AG10803 (cell line): Measurements from ENCODE around the gene CHN2.

Experiments
- DNase-seq: peaks from one replicate; pipeline ENCODE4 v3.0.0; 2010; ENCODE audit warnings: low read depth
- H3K4me3 ChIP-seq: 2 replicates; pipeline ENCODE4 v1.5.1; 2011; ENCODE audit warnings: mild to moderate bottlenecking, low read length, control low read depth
- TF ChIP-seq, protein P1 (sequence below): conservative IDR thresholded peaks from 2 replicates; pipeline ENCODE4 v1.5.1; 2011; ENCODE audit warnings: mild to moderate bottlenecking, low read length, control low read depth, inconsistent platforms

Gene CHN2

DNA sequence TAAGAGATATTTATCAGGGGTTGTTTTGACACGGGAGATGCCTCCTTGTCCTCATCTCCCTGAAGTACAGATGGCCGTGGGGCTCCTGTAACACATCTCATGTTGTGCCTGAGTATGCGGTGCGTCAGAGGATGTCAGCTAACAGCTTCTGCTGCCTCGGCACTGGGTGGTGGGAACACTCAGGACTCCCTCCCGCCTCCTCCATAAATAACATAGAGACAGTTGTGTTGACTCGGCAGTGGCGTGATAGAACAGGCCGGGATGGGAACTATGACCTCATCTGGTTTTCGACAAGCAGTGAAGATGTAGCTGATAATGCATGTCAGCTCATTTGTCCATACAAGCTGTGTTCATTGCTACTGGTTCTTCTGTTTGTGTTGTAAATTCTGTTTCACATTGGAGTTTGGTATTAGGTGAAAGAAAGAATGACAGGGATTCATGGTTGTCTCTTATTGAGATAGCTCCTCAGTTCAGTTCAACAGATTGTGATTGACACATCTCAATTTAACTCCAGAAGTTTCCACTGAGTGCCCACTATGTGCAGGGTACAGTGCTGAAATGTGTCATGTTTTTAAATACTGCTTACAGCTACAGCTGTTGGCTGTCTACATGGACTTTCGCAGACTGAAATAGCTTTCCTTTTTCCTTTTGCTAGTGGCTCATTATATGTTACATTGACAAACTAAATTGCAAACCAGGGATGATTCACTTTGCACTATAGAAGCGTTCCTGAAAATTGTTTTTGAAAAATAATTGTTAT lies 87.4 kb downstream of the CHN2 start:
- H3K4me3 ChIP-seq = no peak overlapping the region
- no peak for DNase-seq
- TF ChIP-seq, protein P1, sequence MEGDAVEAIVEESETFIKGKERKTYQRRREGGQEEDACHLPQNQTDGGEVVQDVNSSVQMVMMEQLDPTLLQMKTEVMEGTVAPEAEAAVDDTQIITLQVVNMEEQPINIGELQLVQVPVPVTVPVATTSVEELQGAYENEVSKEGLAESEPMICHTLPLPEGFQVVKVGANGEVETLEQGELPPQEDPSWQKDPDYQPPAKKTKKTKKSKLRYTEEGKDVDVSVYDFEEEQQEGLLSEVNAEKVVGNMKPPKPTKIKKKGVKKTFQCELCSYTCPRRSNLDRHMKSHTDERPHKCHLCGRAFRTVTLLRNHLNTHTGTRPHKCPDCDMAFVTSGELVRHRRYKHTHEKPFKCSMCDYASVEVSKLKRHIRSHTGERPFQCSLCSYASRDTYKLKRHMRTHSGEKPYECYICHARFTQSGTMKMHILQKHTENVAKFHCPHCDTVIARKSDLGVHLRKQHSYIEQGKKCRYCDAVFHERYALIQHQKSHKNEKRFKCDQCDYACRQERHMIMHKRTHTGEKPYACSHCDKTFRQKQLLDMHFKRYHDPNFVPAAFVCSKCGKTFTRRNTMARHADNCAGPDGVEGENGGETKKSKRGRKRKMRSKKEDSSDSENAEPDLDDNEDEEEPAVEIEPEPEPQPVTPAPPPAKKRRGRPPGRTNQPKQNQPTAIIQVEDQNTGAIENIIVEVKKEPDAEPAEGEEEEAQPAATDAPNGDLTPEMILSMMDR = no peak

- no peak overlapping the region for H3K4me3 ChIP-seq
- no peak for DNase-seq
- TF ChIP-seq, protein P1 = no peak
Observed at GRCh38 chr7:29282819-29283414, 88.3 kb downstream of the CHN2 start.

- no peak overlapping the region for H3K4me3 ChIP-seq
- no peak for DNase-seq
- TF ChIP-seq, protein P1 = no peak
Observed at GRCh38 chr7:29284696-29285443, 90.3 kb downstream of the CHN2 start.

- DNase-seq = peak; percentile 83
- no peak overlapping the region for H3K4me3 ChIP-seq
- TF ChIP-seq, protein P1 = no peak
Observed at GRCh38 chr7:29285444-29285793, 90.8 kb downstream of the CHN2 start.

DNA sequence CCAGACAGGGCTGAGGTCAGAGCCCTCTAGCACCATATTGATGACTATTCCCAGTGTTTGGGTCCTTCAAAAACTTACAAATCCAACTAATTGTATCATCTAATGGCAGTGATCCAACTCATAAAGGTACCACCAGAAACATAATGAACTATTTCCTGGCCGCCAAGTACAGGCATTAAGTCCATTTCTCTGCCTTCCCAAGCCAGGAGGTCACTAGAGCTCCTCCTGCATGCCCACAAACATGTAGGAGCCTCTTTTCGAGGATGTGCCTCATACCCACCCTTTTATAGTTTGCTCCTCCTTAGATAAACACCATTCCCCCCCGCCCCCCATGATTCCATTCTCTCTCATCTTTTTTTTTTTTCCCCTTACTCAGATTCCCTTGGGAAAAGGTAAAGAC lies 91.3 kb downstream of the CHN2 start:
- H3K4me3 ChIP-seq = no peak overlapping the region
- DNase-seq = no peak
- TF ChIP-seq, protein P1 = no peak

DNA sequence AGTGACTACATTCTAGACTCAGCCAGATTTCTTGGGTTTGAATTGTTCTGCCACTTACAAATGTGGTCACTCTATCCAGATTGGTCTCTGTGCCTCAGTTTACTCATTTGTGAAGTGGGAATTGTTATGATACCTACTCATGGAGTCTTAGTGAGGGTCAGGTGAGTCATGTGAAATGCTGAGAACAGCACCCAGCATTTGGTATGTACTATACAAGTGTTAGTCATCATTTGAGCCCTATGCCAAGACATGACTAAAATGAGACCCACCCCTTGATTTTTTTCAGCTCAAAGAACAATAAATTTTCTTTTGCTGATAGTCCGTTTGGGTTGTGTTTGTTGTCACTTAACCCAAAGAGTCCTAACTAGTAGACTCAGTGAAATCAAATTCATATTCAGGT lies 92.8 kb downstream of the CHN2 start:
- TF ChIP-seq, protein P1 = no peak
- peak; percentile 41 for DNase-seq
- no peak overlapping the region for H3K4me3 ChIP-seq
